A673 (cell line): ENCODE measurements around the gene NRDE2.

Experiments used
- CTCF ChIP-seq: fragments of 300-800, 200-600 bp; sonication (generic); conservative IDR thresholded peaks from 2 replicates; pipeline ENCODE4 v1.5.1; 2017; ENCODE audit warnings: low read depth, mild to moderate bottlenecking, antibody characterized with exemption, low read length, moderate library complexity, mixed read lengths
- EZH2 ChIP-seq: fragments of 200-600 bp; sonication (generic); IDR thresholded peaks from 2 replicates; pipeline ENCODE4 v1.6.1; 2017; ENCODE audit warnings: borderline replicate concordance, low read depth, mild to moderate bottlenecking, mixed read lengths, antibody characterized with exemption, low read length; ENCODE audit not compliant: poor library complexity, severe bottlenecking

- TF ChIP-seq CTCF, result no peak
- TF ChIP-seq EZH2, result no peak
Observed at GRCh38 chr14:90273532-90273931, 58.2 kb downstream of the NRDE2 start.
